ENCODE measurements around the gene RAP1GAP2.

Gene RAP1GAP2

DNA sequence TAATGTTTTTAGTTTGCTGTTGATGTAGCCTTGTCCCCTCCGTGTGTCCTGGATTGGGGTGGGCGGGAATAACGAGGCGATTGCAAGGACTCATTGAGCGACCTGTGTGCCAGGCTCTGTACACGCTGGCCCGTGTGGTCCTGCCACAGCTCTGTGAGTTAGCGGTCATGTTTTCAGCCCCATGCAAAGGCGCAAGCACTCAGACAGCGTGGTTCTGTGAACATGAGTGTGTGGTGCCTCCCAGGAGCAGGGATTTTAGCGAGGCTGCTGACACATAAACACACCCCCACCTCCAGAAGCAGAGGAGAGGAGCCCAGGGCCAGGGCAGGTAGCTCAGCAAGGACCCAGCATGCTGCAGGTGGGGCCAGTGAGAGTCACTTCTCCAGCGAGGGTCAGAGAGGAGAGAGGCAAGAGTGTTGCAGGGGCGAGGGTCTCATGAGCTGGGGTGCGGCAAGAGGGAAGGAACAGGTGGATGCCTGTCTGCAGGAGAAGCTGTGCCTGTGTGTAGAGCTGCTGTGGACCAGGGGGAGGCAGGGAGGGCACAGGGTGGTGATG lies 151.8 kb downstream of the RAP1GAP2 start:
- Histone ChIP-seq H3K4me3 (ENCODE audit: low read depth, low read length) (no peak overlapping the region), H3K36me3 (peaks cover 4% of the 10 kb centered on the region), H3K27ac (no peak overlapping the region), H3K9me3 (ENCODE audit: severe bottlenecking) (no peaks in the 10 kb centered on the region), H3K27me3 (ENCODE audit: insufficient read depth, low read depth, severe bottlenecking) (no peaks in the 10 kb centered on the region)
- no peak for DNase-seq
- TF ChIP-seq, protein P1, sequence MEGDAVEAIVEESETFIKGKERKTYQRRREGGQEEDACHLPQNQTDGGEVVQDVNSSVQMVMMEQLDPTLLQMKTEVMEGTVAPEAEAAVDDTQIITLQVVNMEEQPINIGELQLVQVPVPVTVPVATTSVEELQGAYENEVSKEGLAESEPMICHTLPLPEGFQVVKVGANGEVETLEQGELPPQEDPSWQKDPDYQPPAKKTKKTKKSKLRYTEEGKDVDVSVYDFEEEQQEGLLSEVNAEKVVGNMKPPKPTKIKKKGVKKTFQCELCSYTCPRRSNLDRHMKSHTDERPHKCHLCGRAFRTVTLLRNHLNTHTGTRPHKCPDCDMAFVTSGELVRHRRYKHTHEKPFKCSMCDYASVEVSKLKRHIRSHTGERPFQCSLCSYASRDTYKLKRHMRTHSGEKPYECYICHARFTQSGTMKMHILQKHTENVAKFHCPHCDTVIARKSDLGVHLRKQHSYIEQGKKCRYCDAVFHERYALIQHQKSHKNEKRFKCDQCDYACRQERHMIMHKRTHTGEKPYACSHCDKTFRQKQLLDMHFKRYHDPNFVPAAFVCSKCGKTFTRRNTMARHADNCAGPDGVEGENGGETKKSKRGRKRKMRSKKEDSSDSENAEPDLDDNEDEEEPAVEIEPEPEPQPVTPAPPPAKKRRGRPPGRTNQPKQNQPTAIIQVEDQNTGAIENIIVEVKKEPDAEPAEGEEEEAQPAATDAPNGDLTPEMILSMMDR (IDR thresholded peaks at IDR 0.05; ENCODE audit: low read depth, low read length) = no peak

DNA sequence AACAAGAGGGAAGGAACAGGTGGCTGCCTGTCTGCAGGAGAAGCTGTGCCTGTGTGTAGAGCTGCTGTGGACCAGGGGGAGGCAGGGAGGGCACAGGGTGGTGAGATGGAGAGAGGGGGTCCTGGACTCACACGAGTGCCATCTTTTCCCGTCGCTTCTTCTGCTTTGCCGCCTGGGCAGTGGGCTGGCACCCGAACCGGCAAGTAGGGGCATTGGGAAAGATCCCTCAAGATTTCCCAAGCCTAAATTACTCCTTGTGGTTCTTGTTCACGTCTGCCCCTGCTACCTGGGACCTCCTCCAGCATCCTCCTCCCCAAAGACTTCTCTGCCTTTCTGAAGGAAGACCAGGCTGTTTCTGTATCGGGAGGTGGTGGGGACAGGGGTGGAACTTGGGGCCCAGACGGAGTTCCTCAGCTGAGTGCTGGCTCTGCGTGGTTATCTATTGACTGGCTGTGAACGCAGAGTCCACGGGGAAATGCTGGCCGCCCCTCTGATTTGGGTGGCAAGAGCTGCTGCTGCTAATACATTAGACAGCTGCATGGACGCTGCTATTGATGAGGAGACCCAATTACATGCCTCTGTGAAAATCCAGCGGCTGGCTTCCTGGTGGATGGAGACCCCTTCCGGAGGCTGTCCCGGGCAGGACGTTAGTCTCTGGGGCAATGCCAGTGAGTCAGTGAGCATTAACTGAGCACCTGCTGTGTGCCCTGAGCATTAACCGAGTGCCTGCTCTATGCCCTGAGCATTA lies 152.7 kb downstream of the RAP1GAP2 start:
- DNase-seq = no peak
- H3K27ac ChIP-seq = no peak overlapping the region
- no peaks in the 10 kb centered on the region for H3K27me3 ChIP-seq (ENCODE audit: insufficient read depth, low read depth, severe bottlenecking)
- H3K9me3 ChIP-seq (ENCODE audit: severe bottlenecking) = no peaks in the 10 kb centered on the region
- H3K4me3 ChIP-seq (ENCODE audit: low read depth, low read length) = no peak overlapping the region
- peaks cover 4% of the 10 kb centered on the region for H3K36me3 ChIP-seq
- TF ChIP-seq, protein P1 (IDR thresholded peaks at IDR 0.05; ENCODE audit: low read depth, low read length) = no peak

DNA sequence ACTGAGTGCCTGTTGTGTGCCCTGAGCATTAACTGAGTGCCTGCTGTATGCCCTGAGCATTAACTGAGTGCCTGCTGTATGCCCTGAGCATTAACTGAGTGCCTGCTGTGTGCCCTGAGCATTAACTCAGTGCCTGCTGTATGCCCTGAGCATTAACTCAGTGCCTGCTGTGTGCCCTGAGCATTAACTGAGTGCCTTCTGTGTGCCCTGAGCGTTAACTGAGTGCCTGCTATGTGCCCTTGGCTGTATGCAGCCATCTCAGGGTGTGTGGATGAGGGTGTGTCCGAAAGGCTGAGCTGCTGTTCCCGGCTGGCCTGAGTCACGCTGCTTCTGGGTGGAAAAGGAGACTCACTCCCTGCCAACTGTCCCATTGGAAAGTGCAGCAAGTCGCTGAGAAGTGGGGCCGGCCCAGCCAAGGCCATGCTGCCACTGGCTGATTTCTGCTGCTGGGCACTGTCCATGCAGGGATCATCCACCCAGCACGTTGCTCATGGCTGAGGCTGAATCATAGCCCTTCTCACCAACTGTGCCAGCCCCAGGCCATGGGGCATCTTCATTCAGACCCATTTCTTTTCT lies 153.3 kb downstream of the RAP1GAP2 start:
- no peak for DNase-seq
- Histone ChIP-seq H3K27me3 (ENCODE audit: insufficient read depth, low read depth, severe bottlenecking) (no peaks in the 10 kb centered on the region), H3K27ac (no peak overlapping the region), H3K36me3 (peaks cover 4% of the 10 kb centered on the region), H3K9me3 (ENCODE audit: severe bottlenecking) (no peaks in the 10 kb centered on the region), H3K4me3 (ENCODE audit: low read depth, low read length) (no peak overlapping the region)
- TF ChIP-seq, protein P1 (IDR thresholded peaks at IDR 0.05; ENCODE audit: low read depth, low read length) = no peak

DNA sequence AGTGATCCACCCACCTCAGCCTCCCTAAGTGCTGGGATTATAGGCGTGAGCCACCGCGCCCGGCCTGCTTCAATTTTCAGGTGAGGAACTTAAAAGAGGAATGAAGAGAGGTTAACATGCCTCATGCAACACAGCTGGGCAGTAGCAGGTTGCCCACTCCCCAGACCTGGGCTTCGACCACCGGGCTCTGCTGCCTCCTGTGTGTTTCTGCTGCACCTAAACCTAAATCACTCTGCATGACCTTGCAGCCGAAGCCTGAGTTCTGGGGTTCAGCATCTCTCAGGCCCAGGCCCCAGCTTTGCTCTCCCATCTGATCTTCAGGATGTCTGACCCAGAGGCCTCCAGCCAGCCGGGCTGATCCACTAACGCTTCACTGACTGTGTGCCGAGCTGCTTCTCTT lies 154.6 kb downstream of the RAP1GAP2 start:
- H3K4me3 ChIP-seq (ENCODE audit: low read depth, low read length) = no peak overlapping the region
- DNase-seq = no peak
- H3K27me3 ChIP-seq (ENCODE audit: insufficient read depth, low read depth, severe bottlenecking) = no peaks in the 10 kb centered on the region
- H3K36me3 ChIP-seq = peaks cover 4% of the 10 kb centered on the region
- peak overlapping the region; percentile 22; the same call in 1 of the 2 replicates for H3K27ac ChIP-seq
- H3K9me3 ChIP-seq (ENCODE audit: severe bottlenecking) = no peaks in the 10 kb centered on the region
- TF ChIP-seq, protein P1 (IDR thresholded peaks at IDR 0.05; ENCODE audit: low read depth, low read length) = no peak

DNA sequence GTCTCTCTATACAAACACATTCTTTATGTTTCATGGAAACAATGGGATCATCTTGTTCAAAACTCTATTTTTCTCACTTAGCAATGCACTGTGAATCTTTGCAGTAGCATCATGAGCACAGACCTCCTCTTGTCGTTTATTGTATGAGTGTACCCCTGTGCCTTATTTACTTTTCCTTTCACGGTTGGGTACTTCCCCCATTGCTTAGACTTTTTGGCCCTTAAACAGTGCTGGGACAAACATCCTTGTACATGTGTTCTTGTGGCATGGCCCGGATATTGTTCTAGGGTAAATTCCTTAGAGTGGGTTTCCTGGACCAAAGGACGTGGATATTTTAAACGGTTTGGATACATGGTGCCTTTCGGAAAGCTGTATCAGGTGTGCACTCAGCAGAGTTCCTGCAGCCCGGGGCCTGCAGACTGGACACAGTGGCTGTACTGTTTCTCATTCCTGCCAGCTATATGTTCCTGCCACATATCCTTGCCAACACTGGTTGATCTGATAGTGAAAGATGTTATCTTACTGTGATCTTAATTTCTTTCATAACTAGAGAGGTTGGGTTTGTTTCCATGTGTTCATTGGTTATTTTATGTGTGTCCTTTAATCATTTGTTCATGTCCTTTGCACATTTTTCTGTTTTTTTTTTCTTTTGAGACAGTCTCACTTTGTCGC lies 156.1 kb downstream of the RAP1GAP2 start:
- Histone ChIP-seq H3K27me3 (ENCODE audit: insufficient read depth, low read depth, severe bottlenecking) (no peaks in the 10 kb centered on the region), H3K27ac (no peak overlapping the region), H3K4me3 (ENCODE audit: low read depth, low read length) (no peak overlapping the region), H3K36me3 (peaks cover 4% of the 10 kb centered on the region), H3K9me3 (ENCODE audit: severe bottlenecking) (no peaks in the 10 kb centered on the region)
- TF ChIP-seq, protein P1 (IDR thresholded peaks at IDR 0.05; ENCODE audit: low read depth, low read length) = no peak
- no peak for DNase-seq
